ENCODE results near the gene FNBP1.

FNBP1 gene

DNA sequence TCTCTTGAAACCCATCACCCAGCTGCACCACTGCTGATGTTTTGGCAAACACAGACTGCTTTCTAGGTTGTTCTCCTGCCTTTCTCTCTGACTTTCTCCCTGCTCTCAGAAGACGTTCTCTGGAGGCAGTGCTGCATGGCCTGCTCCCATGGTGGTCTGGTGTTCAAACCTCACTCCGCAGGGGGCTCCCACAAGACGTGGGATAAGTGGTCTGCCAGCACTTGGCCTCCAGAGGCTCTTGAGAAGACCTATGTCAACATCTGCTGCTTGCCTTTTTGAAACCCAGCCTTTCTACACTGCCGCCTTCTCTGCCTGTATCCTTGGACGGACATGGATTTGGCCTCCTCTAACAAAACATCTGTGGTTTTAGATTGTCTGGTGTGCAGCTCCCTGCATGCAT lies 191.2 kb downstream of the FNBP1 start:
- peaks cover 6% of the 10 kb centered on the region for H3K4me1 ChIP-seq (ENCODE audit: insufficient read depth, insufficient read length)
- DNase-seq (ENCODE audit: low read depth, low spot score): no peak
- H3K9ac ChIP-seq (ENCODE audit: insufficient read length, low read depth): no peak overlapping the region
- H3K36me3 ChIP-seq (ENCODE audit: insufficient read depth, insufficient read length, low read length): peaks cover 39% of the 10 kb centered on the region
- H3K27me3 ChIP-seq (ENCODE audit: insufficient read depth, insufficient read length): no peaks in the 10 kb centered on the region
- no peaks in the 10 kb centered on the region for H3K9me3 ChIP-seq (ENCODE audit: insufficient read depth, low read length)
- TF ChIP-seq YY1 (IDR thresholded peaks at IDR 0.05; ENCODE audit: insufficient read depth, insufficient read length) (no peak), ZNF274 (IDR thresholded peaks at IDR 0.05; ENCODE audit: low read depth, low read length) (no peak), SUZ12 (IDR thresholded peaks at IDR 0.05; ENCODE audit: extremely low read depth, insufficient read depth, insufficient read length) (no peak)
- no peak overlapping the region for H3K4me3 ChIP-seq (ENCODE audit: insufficient read length, low read depth)

GRCh38 chr9:129850821-129851550 lies 192.0 kb downstream of the FNBP1 start:
- no peaks in the 10 kb centered on the region for H3K9me3 ChIP-seq (ENCODE audit: insufficient read depth, low read length)
- H3K4me1 ChIP-seq (ENCODE audit: insufficient read depth, insufficient read length): peaks cover 6% of the 10 kb centered on the region
- TF ChIP-seq ZNF274 (IDR thresholded peaks at IDR 0.05; ENCODE audit: low read depth, low read length) (no peak), YY1 (IDR thresholded peaks at IDR 0.05; ENCODE audit: insufficient read depth, insufficient read length) (no peak), SUZ12 (IDR thresholded peaks at IDR 0.05; ENCODE audit: extremely low read depth, insufficient read depth, insufficient read length) (no peak)
- no peak overlapping the region for H3K9ac ChIP-seq (ENCODE audit: insufficient read length, low read depth)
- H3K36me3 ChIP-seq (ENCODE audit: insufficient read depth, insufficient read length, low read length): peaks cover 36% of the 10 kb centered on the region
- H3K27me3 ChIP-seq (ENCODE audit: insufficient read depth, insufficient read length): no peaks in the 10 kb centered on the region
- no peak for DNase-seq (ENCODE audit: low read depth, low spot score)
- no peak overlapping the region for H3K4me3 ChIP-seq (ENCODE audit: insufficient read length, low read depth)

DNA sequence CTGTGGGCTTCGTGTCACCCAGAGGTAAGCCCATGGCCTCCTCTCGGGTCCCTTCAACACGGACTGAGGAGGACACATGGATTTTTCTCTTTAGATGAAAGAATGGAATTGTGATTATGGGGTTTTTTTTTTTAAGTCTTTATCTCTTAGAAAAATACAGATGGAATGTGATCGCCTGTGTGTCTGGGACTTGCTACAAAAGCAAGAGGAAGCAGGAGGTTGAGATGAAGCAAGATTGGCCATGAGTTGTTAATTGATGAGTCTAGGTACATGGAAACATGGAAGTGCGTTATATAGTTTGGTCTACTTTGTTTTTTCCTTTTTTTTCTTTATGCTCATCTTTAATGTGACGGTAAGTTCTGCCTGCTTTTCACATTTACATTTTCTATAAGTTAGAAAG lies 193.1 kb downstream of the FNBP1 start:
- H3K9me3 ChIP-seq (ENCODE audit: insufficient read depth, low read length): no peaks in the 10 kb centered on the region
- TF ChIP-seq SUZ12 (IDR thresholded peaks at IDR 0.05; ENCODE audit: extremely low read depth, insufficient read depth, insufficient read length) (no peak), YY1 (IDR thresholded peaks at IDR 0.05; ENCODE audit: insufficient read depth, insufficient read length) (no peak), ZNF274 (IDR thresholded peaks at IDR 0.05; ENCODE audit: low read depth, low read length) (no peak)
- no peaks in the 10 kb centered on the region for H3K27me3 ChIP-seq (ENCODE audit: insufficient read depth, insufficient read length)
- H3K9ac ChIP-seq (ENCODE audit: insufficient read length, low read depth): no peak overlapping the region
- peaks cover 6% of the 10 kb centered on the region for H3K4me1 ChIP-seq (ENCODE audit: insufficient read depth, insufficient read length)
- H3K36me3 ChIP-seq (ENCODE audit: insufficient read depth, insufficient read length, low read length): peaks cover 36% of the 10 kb centered on the region
- DNase-seq (ENCODE audit: low read depth, low spot score): no peak
- H3K4me3 ChIP-seq (ENCODE audit: insufficient read length, low read depth): no peak overlapping the region

DNA sequence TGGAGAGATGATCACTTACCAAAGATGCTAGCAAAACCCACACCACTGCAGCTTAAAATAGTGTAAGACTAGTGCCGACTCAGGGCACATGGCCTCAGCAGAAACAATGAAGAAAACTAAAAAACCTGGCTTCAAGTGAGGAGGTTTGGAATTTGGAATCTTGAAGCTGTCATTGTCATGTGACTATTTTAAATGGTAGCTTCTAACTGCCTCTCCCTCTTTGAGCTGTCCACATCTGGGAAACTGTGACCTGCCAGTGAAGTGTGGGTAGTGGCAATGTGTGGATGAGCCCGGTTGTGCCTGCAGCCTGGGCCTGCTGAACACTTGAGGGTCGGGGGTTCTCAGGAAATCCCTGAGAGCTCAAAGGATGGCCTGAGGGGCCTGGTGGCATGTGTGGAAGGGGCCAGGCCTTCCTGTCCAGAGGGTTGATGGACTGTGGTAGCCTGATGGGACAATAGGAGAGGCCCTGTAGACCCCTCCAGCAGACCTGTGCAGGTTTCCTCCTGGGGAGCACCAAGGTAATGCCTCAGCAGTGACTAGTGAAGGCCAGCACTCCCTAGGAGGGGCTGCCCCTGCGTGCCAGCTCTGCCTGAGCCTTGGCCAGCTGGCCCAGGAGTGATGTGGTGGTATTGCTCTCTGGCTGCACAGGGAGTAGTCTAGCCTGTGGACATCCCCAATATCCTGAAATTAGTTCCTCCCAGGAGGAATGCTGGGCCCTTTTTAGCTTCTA lies 194.1 kb downstream of the FNBP1 start:
- TF ChIP-seq YY1 (IDR thresholded peaks at IDR 0.05; ENCODE audit: insufficient read depth, insufficient read length) (no peak), ZNF274 (IDR thresholded peaks at IDR 0.05; ENCODE audit: low read depth, low read length) (no peak), SUZ12 (IDR thresholded peaks at IDR 0.05; ENCODE audit: extremely low read depth, insufficient read depth, insufficient read length) (no peak)
- DNase-seq (ENCODE audit: low read depth, low spot score): no peak
- H3K36me3 ChIP-seq (ENCODE audit: insufficient read depth, insufficient read length, low read length): peaks cover 32% of the 10 kb centered on the region
- no peaks in the 10 kb centered on the region for H3K27me3 ChIP-seq (ENCODE audit: insufficient read depth, insufficient read length)
- peaks cover 6% of the 10 kb centered on the region for H3K4me1 ChIP-seq (ENCODE audit: insufficient read depth, insufficient read length)
- no peak overlapping the region for H3K4me3 ChIP-seq (ENCODE audit: insufficient read length, low read depth)
- no peaks in the 10 kb centered on the region for H3K9me3 ChIP-seq (ENCODE audit: insufficient read depth, low read length)
- H3K9ac ChIP-seq (ENCODE audit: insufficient read length, low read depth): peak overlapping the region; percentile 50

DNA sequence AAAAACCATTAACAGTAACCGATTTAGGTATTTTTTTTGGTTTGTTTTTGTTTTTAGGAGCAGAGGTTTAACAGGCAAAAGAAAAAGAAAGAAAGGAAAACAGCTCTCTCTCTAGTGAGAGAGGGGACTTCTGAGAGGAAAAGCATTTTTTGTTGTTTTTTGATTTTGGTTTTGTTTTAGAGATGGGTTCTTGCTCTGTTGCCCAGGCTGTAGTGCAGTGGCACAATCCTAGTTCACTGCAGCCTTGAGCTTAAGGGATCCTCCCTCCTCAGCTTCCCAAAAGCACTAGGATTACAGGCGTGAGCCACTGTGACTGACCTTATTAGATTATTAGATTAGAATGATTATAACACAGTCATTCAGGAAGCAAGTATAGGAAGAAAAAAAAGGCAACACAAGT lies 197.6 kb downstream of the FNBP1 start:
- Histone ChIP-seq H3K36me3 (ENCODE audit: insufficient read depth, insufficient read length, low read length) (peaks cover 9% of the 10 kb centered on the region), H3K9ac (ENCODE audit: insufficient read length, low read depth) (no peak overlapping the region), H3K4me3 (ENCODE audit: insufficient read length, low read depth) (no peak overlapping the region), H3K9me3 (ENCODE audit: insufficient read depth, low read length) (no peaks in the 10 kb centered on the region), H3K4me1 (ENCODE audit: insufficient read depth, insufficient read length) (peaks cover 13% of the 10 kb centered on the region), H3K27me3 (ENCODE audit: insufficient read depth, insufficient read length) (no peaks in the 10 kb centered on the region)
- no peak for DNase-seq (ENCODE audit: low read depth, low spot score)
- TF ChIP-seq YY1 (IDR thresholded peaks at IDR 0.05; ENCODE audit: insufficient read depth, insufficient read length) (no peak), ZNF274 (IDR thresholded peaks at IDR 0.05; ENCODE audit: low read depth, low read length) (no peak), SUZ12 (IDR thresholded peaks at IDR 0.05; ENCODE audit: extremely low read depth, insufficient read depth, insufficient read length) (no peak)

DNA sequence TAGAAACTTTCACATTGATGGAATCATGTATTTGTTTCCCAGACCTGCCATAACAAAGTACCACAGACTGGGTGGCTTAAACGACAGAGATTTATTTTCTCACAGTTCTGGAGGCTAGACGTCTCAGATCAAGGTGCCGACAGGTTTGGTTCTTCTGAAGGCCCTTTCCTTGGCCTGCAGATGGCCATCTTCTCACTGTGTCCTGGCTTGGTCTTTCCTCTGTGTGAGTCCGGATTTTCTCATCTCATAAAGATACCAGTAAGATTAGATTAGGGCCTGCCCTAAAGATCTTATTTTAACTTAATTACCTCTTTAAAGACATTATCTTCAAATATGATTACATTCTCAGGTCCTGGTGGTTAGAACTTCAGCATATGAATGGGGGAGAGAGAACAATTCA lies 201.9 kb downstream of the FNBP1 start:
- H3K36me3 ChIP-seq (ENCODE audit: insufficient read depth, insufficient read length, low read length): peaks cover 11% of the 10 kb centered on the region
- no peak overlapping the region for H3K9ac ChIP-seq (ENCODE audit: insufficient read length, low read depth)
- no peaks in the 10 kb centered on the region for H3K27me3 ChIP-seq (ENCODE audit: insufficient read depth, insufficient read length)
- H3K4me1 ChIP-seq (ENCODE audit: insufficient read depth, insufficient read length): peaks cover 21% of the 10 kb centered on the region
- DNase-seq (ENCODE audit: low read depth, low spot score): no peak
- H3K4me3 ChIP-seq (ENCODE audit: insufficient read length, low read depth): no peak overlapping the region
- TF ChIP-seq YY1 (IDR thresholded peaks at IDR 0.05; ENCODE audit: insufficient read depth, insufficient read length): no peak
- no peak for TF ChIP-seq ZNF274 (IDR thresholded peaks at IDR 0.05; ENCODE audit: low read depth, low read length)
- no peak for TF ChIP-seq SUZ12 (IDR thresholded peaks at IDR 0.05; ENCODE audit: extremely low read depth, insufficient read depth, insufficient read length)
- H3K9me3 ChIP-seq (ENCODE audit: insufficient read depth, low read length): no peaks in the 10 kb centered on the region

DNA sequence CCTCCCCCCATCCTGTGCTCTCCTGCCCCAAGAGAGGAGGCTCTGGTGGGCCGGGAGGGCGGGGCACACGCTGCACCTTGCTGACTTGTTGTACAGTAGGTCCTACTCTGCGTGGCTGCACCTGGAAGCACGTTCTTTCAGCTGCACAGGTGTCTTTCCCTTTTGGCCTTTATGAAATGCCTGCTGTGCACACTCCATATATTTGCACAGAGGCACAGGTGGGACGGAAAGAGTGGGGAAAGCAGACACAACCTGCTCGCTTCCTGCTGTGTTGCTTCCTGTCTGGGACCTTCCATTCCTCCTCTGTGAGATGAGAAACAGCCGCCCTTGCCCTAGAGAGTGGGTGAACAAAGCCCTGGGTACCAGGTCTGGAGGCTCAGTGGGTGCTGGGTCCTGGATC lies 203.0 kb downstream of the FNBP1 start:
- Histone ChIP-seq H3K27me3 (ENCODE audit: insufficient read depth, insufficient read length) (no peaks in the 10 kb centered on the region), H3K4me3 (ENCODE audit: insufficient read length, low read depth) (no peak overlapping the region), H3K4me1 (ENCODE audit: insufficient read depth, insufficient read length) (peaks cover 21% of the 10 kb centered on the region), H3K9me3 (ENCODE audit: insufficient read depth, low read length) (no peaks in the 10 kb centered on the region), H3K36me3 (ENCODE audit: insufficient read depth, insufficient read length, low read length) (peaks cover 11% of the 10 kb centered on the region), H3K9ac (ENCODE audit: insufficient read length, low read depth) (no peak overlapping the region)
- no peak for TF ChIP-seq ZNF274 (IDR thresholded peaks at IDR 0.05; ENCODE audit: low read depth, low read length)
- TF ChIP-seq YY1 (IDR thresholded peaks at IDR 0.05; ENCODE audit: insufficient read depth, insufficient read length): no peak
- no peak for TF ChIP-seq SUZ12 (IDR thresholded peaks at IDR 0.05; ENCODE audit: extremely low read depth, insufficient read depth, insufficient read length)
- DNase-seq (ENCODE audit: low read depth, low spot score): no peak
